ENCODE measurements around the gene CIP2A. TPM values are rescaled to one million over a fixed set of nuclear protein-coding genes. Genes with fewer than 3 reads are reported as not detected.

Gene CIP2A
- total and polyA plus RNA-seq, 2 of the 4 experiments (the other 2 are of a cell fraction) = 8.5 to 27.8 TPM

GRCh38 chr3:108598375-108598774, 9.1 kb upstream of the CIP2A start:
- POLR2A ChIA-PET (ENCODE audit: unreplicated experiment) = no interaction called here
- ATAC-seq (ENCODE audit: low read depth) (no peak), DNase-seq (no peak)
- Histone ChIP-seq H3K23ac (ENCODE audit: low read depth, low read length) (no peak overlapping the region), H3K14ac (replicated peaks; ENCODE audit: low read depth, low read length) (no peak overlapping the region), H2BK15ac (ENCODE audit: low read depth, low read length) (no peak overlapping the region), H4K5ac (ENCODE audit: low read depth, low read length) (no peak overlapping the region), H3K9me3 (ENCODE audit: control insufficient read depth, insufficient read depth, low read length) (no peaks in the 10 kb centered on the region), H3K27ac (ENCODE audit: insufficient read depth, low read length) (no peak overlapping the region), H3K18ac (ENCODE audit: low read depth, low read length) (no peak overlapping the region), H3K36me3 (ENCODE audit: control insufficient read depth, insufficient read depth, low read length) (no peaks in the 10 kb centered on the region), H4K8ac (ENCODE audit: low read depth in 2 of 2, low read length in 2 of 2) (no peak overlapping the region), H4K91ac (ENCODE audit: insufficient read depth, low read depth, low read length) (no peak overlapping the region), H3K4ac (ENCODE audit: low read depth, low read length) (no peak overlapping the region), H2AFZ (replicated peaks; ENCODE audit: low read length, poor library complexity) (no peak overlapping the region), H3K9me1 (ENCODE audit: insufficient read depth, low read length) (no peaks in the 10 kb centered on the region), H2BK120ac (ENCODE audit: low read depth, low read length) (no peak overlapping the region), H3K9ac (ENCODE audit: low read depth, low read length) (no peak overlapping the region), H3K79me1 (ENCODE audit: low read depth in 1 of 2, low read length in 2 of 2) (peaks cover 3 to 4% of the 10 kb centered on the region in 2 experiments; a peak in 1 of 4 replicates), H3K4me2 (ENCODE audit: low read depth, low read length) (no peak overlapping the region), H2AK5ac (ENCODE audit: low read depth, low read length) (no peak overlapping the region), H2BK20ac (ENCODE audit: low read depth, low read length) (no peak overlapping the region), H3K56ac (ENCODE audit: extremely low read depth, insufficient read depth, low read length) (no peak overlapping the region), H3K4me1 (ENCODE audit: control insufficient read depth, insufficient read depth, low read length) (no peaks in the 10 kb centered on the region), H4K20me1 (ENCODE audit: insufficient read depth, low read length) (no peaks in the 10 kb centered on the region), H3K4me3 (ENCODE audit: insufficient read depth, low read depth, low read length) (no peak overlapping the region), H2AK9ac (replicated peaks; ENCODE audit: low read depth, low read length, poor library complexity) (no peak overlapping the region), H3K27me3 (ENCODE audit: control insufficient read depth, insufficient read depth, low read length) (no peaks in the 10 kb centered on the region), H2BK5ac (ENCODE audit: low read depth, low read length, poor library complexity, severe bottlenecking) (no peak overlapping the region)
- BruUV-seq (replicated peaks) = no TSS peak
- dilution Hi-C loops (cut with HindIII; ENCODE audit: low sequenced_read_pairs, unreplicated experiment) (no loop called here), in situ Hi-C loops (cut with MboI; ENCODE audit: low sequenced_read_pairs) (no loop called here), intact Hi-C loops (cut with micrococcal nuclease) (no loop called here)
- TF ChIP-seq MAFK (IDR thresholded peaks at IDR 0.05; ENCODE audit: low read depth, low read length) (no peak), CTCF (conservative IDR thresholded peaks at IDR 0.05; ENCODE audit: low read depth, low read length) (no peak), RFX5 (IDR thresholded peaks at IDR 0.05; ENCODE audit: low read depth, low read length) (no peak), RCOR1 (IDR thresholded peaks at IDR 0.05; ENCODE audit: insufficient replicate concordance, low read length) (no peak), POLR2A (IDR thresholded peaks at IDR 0.05; ENCODE audit: low read depth, low read length) (no peak)
- WGBS, 2 experiments (ENCODE audit: extremely low coverage in 2 of 2, insufficient read length in 1 of 2) = no CpG with 5 or more reads among the region's 5 CpGs
- CTCF ChIA-PET = no interaction called here
